HUES48 (cell line): Measurements from ENCODE around the gene DLG2.
"Not testable (repeated sequence)": the region's sequence is repeated elsewhere in the genome, so short reads cannot be mapped to it uniquely, and the experiment has no call there.

Source experiments
- H3K27ac ChIP-seq: one replicate; pipeline ENCODE4 v1.7.0; 2013; ENCODE audit warnings: low read depth, low read length, inconsistent platforms
- H3K27me3 ChIP-seq: 2 replicates; pipeline ENCODE4 v1.6.1; 2013; ENCODE audit warnings: mild to moderate bottlenecking, low read length; ENCODE audit not compliant: control insufficient read depth, insufficient read depth
- H3K36me3 ChIP-seq: 2 replicates; pipeline ENCODE4 v1.6.1; 2013; ENCODE audit warnings: low read length; ENCODE audit not compliant: control insufficient read depth, insufficient read depth
- H3K4me1 ChIP-seq: 2 replicates; pipeline ENCODE4 v1.6.1; 2013; ENCODE audit warnings: mild to moderate bottlenecking, low read length; ENCODE audit not compliant: control insufficient read depth, insufficient read depth
- H3K4me3 ChIP-seq: 2 replicates; pipeline ENCODE4 v1.5.1; 2013; ENCODE audit warnings: mild to moderate bottlenecking, low read depth, low read length
- H3K9ac ChIP-seq: 2 replicates; pipeline ENCODE4 v1.6.1; 2013; ENCODE audit warnings: mild to moderate bottlenecking, low read depth, low read length, moderate library complexity
- H3K9me3 ChIP-seq: 2 replicates; pipeline ENCODE4 v1.6.1; 2013; ENCODE audit warnings: low read length; ENCODE audit not compliant: control insufficient read depth, insufficient read depth

The DLG2 gene

DNA sequence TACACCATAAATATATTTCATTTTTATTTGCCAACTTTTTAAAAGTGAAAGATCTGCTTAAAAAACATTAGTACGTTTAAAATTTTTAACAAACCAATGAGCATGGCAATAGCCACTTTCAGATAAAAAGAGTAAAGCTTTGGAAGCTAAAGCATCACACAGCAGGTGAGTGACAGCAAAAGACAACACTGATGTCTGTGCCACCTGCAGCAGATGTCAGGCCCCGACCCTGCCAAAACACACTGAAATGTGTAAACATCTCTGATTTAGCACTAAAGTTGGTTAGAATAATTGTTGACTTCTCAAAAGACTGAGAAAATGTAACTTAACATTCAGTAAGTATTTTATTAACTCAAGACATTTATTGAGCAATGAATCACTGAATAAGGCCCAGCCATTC, 232.9 kb downstream of the DLG2 start:
- no peaks in the 10 kb centered on the region for H3K36me3 ChIP-seq
- H3K4me3 ChIP-seq, result no peak overlapping the region
- H3K27ac ChIP-seq, result no peak overlapping the region
- no peaks in the 10 kb centered on the region for H3K4me1 ChIP-seq
- H3K9me3 ChIP-seq, result peaks cover 7% of the 10 kb centered on the region; the same call in 1 of the 2 replicates
- no peaks in the 10 kb centered on the region for H3K27me3 ChIP-seq
- no peak overlapping the region for H3K9ac ChIP-seq

DNA sequence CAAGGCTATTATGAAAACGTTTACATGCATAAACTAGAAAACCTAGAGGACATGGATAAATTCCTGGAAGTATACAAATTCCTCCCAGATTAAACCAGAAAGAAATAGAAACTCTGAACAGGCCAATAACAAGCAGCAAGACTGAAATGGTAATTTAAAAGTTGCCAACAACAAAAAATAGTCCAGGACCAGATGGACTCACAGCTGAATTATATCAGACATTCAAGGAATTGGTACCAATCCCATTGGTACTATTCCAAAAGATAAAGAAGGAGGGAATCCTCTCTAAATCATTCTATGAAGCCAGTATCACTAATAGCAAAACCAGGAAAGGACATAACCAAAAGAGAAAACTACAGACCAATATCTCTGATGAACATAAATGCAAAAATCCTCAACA, 236.0 kb downstream of the DLG2 start:
- H3K27ac ChIP-seq, result no peak overlapping the region
- no peak overlapping the region for H3K4me3 ChIP-seq
- H3K36me3 ChIP-seq, result no peaks in the 10 kb centered on the region
- H3K9me3 ChIP-seq, result peaks cover 3% of the 10 kb centered on the region; the same call in 1 of the 2 replicates
- no peak overlapping the region for H3K9ac ChIP-seq
- H3K4me1 ChIP-seq, result peaks cover 5% of the 10 kb centered on the region
- H3K27me3 ChIP-seq, result no peaks in the 10 kb centered on the region

DNA sequence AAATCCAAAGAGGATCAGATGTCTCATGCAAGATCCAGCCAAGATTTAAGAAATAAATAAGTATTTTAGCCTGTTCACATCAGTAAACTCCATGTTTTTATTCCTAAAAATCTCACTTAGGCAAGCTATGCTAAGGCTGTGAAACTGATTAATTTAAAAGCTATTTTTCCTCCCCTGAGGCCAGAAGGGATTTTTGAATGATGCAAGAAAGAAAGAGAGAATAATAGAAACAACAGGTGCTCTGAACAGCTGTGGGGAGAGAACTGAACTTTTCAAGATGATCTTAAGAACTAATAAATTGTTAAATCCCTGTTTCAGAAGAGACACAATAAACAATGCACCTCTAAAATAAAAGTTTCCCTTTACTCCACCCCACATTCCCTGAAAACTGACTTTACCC, 241.6 kb downstream of the DLG2 start:
- Histone ChIP-seq H3K27ac (peak overlapping the region; percentile 50), H3K27me3 (no peaks in the 10 kb centered on the region), H3K9ac (no peak overlapping the region), H3K4me3 (no peak overlapping the region), H3K9me3 (peaks cover 2% of the 10 kb centered on the region; the same call in 1 of the 2 replicates), H3K4me1 (peaks cover 16% of the 10 kb centered on the region), H3K36me3 (no peaks in the 10 kb centered on the region)

DNA sequence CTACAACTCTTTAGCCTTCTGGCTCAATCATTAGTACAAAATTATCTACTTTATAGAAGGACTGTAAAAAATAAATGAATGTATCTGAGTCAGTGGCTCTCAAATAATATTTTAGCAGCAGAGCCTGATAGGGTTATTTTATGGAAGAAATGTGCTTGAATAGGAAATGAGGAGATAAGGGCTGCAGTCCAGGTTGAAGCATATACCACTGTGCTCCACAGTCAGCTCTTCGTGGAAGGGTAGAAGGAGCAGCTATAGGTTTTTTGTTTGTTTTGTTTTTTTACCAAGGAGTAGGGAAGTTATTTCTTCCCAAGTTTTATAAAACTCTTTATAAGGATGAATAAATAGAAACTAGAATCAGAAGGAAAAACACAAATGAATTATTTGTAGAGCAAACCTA, 242.0 kb downstream of the DLG2 start:
- no peaks in the 10 kb centered on the region for H3K9me3 ChIP-seq
- H3K4me1 ChIP-seq, result peaks cover 16% of the 10 kb centered on the region
- H3K27me3 ChIP-seq, result no peaks in the 10 kb centered on the region
- no peak overlapping the region for H3K27ac ChIP-seq
- no peak overlapping the region for H3K9ac ChIP-seq
- H3K4me3 ChIP-seq, result no peak overlapping the region
- no peaks in the 10 kb centered on the region for H3K36me3 ChIP-seq

DNA sequence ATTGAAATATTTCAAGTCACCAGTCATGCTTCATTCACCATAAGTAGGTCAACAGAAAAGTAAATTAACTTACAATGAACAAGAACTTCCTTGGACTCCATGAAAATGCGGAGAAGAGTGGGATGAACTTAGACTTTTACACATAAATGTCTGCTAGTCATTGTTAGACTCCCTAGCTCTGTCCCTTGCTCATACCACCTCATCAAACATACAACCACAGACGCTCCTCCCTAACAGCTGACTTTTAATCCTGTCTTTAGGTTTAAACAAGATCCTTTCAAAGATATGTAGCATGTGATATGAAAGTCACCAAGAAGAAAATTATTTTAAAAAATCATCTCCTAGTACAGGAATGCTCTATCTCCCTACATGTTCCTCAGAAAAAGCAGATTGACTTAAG, 248.1 kb downstream of the DLG2 start:
- Histone ChIP-seq H3K27me3 (no peaks in the 10 kb centered on the region), H3K36me3 (no peaks in the 10 kb centered on the region), H3K27ac (no peak overlapping the region), H3K4me3 (no peak overlapping the region), H3K9ac (no peak overlapping the region), H3K4me1 (no peaks in the 10 kb centered on the region), H3K9me3 (no peaks in the 10 kb centered on the region)

DNA sequence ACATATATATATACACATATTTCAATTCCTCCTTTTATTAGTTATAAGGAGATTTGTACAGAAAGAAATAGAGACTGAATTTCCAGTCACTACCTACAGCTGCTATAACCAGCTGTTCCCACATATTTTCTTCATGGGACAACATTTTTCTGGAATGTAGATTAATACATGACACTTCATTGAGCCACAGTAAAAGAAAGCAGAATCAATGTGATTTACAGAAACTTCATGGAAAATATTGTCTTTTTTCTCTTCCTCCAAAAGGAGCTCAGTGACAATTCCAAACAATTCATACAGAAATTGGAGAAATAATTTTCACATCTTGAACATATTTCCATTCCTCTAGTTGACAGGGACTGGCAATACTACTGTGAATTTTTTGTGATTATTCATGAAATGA, 249.2 kb downstream of the DLG2 start:
- Histone ChIP-seq H3K36me3 (no peaks in the 10 kb centered on the region), H3K4me3 (no peak overlapping the region), H3K4me1 (no peaks in the 10 kb centered on the region), H3K9me3 (no peaks in the 10 kb centered on the region), H3K9ac (no peak overlapping the region), H3K27me3 (no peaks in the 10 kb centered on the region), H3K27ac (no peak overlapping the region)

DNA sequence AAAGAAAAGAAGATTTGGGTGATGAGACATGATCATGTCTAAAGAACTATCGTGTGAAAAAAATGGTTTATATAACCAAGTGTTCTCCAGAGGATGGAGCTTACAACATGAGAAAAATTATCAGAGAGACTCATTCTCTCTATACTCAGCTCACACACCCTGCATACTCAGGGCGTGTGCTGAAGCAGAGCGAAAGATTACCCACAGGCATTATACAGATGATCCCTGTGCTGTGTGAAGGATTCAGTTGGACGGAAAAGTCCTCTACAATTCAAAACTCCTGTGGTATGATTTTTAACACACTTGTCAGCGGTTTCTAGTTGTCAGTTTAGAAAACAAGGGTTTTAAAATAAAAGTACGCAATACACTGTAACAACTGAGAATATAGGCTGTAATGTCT, 267.3 kb downstream of the DLG2 start:
- Histone ChIP-seq H3K4me1 (no peaks in the 10 kb centered on the region), H3K4me3 (no peak overlapping the region), H3K9ac (no peak overlapping the region), H3K9me3 (no peaks in the 10 kb centered on the region), H3K27me3 (no peaks in the 10 kb centered on the region), H3K27ac (no peak overlapping the region), H3K36me3 (no peaks in the 10 kb centered on the region)

DNA sequence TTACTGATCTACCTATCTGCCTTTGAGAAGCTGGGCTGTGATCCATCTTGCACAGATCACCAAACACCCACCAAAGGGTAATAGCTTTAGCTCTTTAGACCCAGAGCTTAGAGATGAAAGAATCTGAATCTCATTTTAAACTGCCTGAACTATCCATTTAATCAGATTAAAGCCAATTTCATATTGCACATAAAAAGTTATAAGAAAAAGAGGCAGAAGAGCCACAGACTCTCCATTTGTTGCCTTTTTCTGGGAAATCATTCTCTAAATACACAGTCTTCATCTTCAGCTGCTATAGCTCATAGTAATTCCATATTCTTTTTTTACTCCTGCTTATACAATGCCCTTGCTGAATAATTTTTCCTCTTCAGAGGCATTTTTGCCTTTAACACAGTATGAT, 271.2 kb downstream of the DLG2 start:
- Histone ChIP-seq H3K4me3 (no peak overlapping the region), H3K9me3 (no peaks in the 10 kb centered on the region), H3K27me3 (no peaks in the 10 kb centered on the region), H3K9ac (no peak overlapping the region), H3K27ac (no peak overlapping the region), H3K36me3 (no peaks in the 10 kb centered on the region), H3K4me1 (no peaks in the 10 kb centered on the region)

DNA sequence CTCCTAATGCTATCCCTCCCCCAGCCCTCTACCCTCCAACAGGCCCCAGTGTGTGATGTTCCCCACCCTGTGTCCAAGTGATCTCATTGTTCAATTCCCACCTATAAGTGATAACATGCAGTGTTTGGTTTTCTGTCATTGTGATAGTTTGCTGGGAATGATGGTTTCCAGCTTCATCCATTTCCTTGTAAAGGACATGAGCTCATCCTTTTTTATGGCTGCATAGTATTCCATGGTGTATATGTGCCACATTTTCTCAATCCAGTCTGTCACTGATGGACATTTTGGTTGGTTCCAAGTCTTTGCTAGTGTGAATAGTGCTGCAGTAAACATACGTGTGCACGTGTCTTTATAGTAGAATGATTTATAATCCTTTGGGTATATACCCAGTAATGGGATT, 277.6 kb downstream of the DLG2 start:
- H3K9me3 ChIP-seq, H3K9ac ChIP-seq, H3K36me3 ChIP-seq, H3K27me3 ChIP-seq, H3K4me3 ChIP-seq: not testable (repeated sequence)
- Histone ChIP-seq H3K4me1 (peaks cover 35% of the 10 kb centered on the region), H3K27ac (peak overlapping the region; percentile 71)

DNA sequence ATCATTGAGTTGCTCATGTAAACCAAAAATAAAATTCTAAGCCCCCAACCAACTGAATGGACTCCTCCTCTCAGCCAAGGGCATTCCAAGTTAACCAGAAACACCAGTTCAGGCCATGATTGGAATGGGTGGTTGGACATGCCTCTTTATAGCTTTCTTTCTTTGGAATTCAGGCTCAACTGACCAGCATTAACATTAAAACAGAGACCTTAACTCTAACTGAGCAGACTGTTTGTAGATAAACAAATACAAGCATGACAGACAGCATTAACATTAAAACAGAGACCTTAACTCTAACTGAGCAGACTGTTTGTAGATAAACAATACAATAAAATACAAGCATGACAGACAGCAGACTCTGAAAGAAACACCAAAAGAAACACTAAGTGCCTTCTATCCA, 278.2 kb downstream of the DLG2 start:
- Histone ChIP-seq H3K27ac (peak overlapping the region; percentile 82), H3K27me3 (no peaks in the 10 kb centered on the region), H3K4me3 (no peak overlapping the region), H3K9ac (no peak overlapping the region), H3K4me1 (peaks cover 35% of the 10 kb centered on the region), H3K9me3 (no peaks in the 10 kb centered on the region), H3K36me3 (no peaks in the 10 kb centered on the region)

DNA sequence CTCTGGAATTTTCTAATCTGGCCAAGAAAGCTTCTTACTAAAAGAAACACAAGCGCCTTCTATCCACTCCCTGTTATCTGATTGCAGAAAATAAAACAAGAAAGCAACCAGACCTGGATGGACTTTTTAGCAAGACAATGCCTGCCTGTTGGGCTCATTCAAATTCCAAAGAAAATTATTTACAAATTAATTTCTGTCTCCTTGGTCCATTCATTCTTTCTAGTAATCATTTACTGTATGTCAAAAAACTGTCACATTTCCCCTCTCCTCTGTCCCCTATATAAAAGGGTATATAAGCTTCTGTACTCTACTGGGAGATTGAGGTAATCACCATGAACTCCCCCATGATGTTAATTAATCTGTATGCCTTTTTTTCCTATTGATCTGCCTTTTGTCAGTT, 279.9 kb downstream of the DLG2 start:
- Histone ChIP-seq H3K36me3 (no peaks in the 10 kb centered on the region), H3K27ac (peak overlapping the region; percentile 62), H3K9me3 (no peaks in the 10 kb centered on the region; the same call in 1 of the 2 replicates), H3K4me3 (no peak overlapping the region), H3K9ac (no peak overlapping the region), H3K4me1 (peaks cover 37% of the 10 kb centered on the region), H3K27me3 (no peaks in the 10 kb centered on the region)

DNA sequence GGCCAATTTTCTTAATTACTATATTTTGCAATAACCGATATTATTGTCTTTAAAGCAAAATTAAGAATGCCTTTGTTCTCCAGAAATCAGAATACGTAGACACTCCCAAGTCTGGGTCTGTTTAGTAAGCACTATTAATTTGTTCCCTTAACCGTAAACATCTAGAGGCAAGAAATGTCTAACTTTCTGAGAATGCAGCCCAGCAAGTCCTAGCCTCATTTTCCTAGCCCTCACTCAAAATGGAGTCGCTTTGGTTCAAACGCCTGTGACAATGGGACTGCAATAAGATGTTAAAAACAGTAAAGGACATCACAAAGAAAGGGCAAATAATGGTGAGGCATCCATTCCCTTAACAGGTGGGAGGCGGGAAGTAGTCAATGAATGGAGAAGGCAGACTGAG, 280.7 kb downstream of the DLG2 start:
- no peak overlapping the region for H3K4me3 ChIP-seq
- H3K27me3 ChIP-seq, result no peaks in the 10 kb centered on the region
- H3K4me1 ChIP-seq, result peaks cover 37% of the 10 kb centered on the region
- H3K27ac ChIP-seq, result peak overlapping the region; percentile 62
- no peak overlapping the region; the same call in 1 of the 2 replicates for H3K9ac ChIP-seq
- peaks cover 4% of the 10 kb centered on the region; the same call in 1 of the 2 replicates for H3K9me3 ChIP-seq
- no peaks in the 10 kb centered on the region; the same call in 1 of the 2 replicates for H3K36me3 ChIP-seq
